Measurements from ENCODE around the gene HOXC6. TPM values are rescaled to one million over a fixed set of nuclear protein-coding genes. Genes with fewer than 3 reads are reported as not detected.

HOXC6 gene
- total RNA-seq: 0.86 and 2.5 TPM in 2 replicates

DNA sequence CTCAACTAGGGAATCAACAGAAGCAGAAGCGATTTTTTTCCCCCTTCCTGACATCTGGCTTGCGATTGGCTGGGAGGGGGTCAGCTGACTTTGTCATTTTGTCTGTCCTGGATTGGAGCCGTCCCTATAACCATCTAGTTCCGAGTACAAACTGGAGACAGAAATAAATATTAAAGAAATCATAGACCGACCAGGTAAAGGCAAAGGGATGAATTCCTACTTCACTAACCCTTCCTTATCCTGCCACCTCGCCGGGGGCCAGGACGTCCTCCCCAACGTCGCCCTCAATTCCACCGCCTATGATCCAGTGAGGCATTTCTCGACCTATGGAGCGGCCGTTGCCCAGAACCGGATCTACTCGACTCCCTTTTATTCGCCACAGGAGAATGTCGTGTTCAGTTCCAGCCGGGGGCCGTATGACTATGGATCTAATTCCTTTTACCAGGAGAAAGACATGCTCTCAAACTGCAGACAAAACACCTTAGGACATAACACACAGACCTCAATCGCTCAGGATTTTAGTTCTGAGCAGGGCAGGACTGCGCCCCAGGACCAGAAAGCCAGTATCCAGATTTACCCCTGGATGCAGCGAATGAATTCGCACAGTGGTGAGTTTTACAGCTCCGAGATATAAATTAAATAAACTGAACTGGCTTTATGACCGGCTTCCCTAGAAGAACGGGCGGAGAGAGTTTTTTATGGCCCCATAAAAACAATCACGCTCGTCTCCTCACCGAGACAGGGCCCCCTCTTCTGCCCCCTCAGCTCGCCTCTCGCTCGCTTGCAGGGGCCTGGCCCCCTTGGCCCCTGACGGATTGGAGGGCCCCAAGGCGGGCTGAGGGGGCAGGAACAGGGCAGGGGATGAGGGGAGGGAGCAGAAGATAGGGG is at the start of gene HOXC6:
Gene HOXC6 (plus strand): TSS at position 127 of the 888 bp plus-strand sequence. CDS start 82 bp downstream, at position 209.

DNA sequence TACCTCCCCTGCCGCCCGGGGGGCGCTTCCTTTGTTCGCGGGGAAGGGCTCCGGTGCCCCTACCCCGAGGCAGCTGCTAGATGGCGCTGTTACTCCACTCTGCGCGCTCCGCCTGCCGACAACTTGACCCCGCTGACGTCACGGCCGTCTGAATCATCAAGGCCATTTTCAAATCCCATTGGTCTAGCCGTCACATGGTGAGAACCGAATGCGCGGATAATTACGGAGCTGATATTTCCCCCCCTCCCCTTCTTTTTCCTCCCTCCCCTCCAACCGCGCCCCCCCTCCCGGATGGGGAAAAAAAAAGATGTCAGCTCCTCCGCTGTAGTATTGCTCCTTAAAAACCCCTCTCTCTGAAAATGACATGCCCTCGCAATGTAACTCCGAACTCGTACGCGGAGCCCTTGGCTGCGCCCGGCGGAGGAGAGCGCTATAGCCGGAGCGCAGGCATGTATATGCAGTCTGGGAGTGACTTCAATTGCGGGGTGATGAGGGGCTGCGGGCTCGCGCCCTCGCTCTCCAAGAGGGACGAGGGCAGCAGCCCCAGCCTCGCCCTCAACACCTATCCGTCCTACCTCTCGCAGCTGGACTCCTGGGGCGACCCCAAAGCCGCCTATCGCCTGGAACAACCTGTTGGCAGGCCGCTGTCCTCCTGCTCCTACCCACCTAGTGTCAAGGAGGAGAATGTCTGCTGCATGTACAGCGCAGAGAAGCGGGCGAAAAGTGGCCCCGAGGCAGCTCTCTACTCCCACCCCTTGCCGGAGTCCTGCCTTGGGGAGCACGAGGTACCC is 43.1 kb upstream of the HOXC6 start, which contains the start of gene HOXC10:
Gene HOXC10 (plus strand): TSS at position 246 of the 791 bp plus-strand sequence. CDS start 114 bp downstream, at position 360.

DNA sequence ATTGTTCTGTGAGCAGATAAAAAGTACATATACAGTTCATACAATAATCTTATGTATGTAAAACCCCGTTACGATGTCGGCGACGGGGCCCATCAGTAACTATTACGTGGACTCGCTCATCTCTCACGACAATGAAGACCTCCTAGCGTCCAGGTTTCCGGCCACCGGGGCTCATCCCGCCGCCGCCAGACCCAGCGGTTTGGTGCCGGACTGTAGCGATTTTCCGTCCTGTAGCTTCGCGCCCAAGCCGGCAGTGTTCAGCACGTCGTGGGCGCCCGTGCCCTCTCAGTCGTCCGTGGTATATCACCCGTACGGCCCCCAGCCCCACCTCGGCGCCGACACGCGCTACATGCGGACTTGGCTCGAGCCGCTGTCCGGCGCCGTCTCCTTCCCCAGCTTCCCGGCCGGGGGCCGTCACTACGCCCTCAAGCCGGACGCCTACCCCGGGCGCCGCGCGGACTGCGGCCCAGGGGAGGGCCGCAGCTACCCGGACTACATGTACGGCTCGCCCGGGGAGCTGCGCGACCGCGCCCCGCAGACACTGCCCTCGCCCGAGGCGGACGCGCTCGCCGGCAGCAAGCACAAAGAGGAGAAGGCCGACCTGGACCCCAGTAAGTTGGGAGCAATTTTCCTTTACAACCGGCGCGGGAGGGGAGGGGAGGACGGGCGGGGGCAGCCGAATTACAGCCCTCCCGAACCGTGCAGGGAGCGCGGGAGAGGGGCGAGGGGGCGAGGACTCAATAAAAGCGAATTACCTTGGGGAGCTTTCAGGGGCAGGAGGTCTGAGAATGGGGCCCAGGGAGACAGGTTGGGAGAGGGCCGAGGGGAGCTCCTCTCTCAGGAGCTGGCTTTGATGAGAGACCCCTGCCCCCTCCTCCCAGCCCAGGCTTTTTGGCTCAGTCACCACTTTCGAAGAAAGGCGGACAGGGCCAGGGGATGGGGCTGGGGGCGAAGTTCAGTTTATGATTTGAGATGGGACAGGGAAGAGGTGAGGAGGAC is 27.8 kb upstream of the HOXC6 start, which contains the start of gene HOXC9:
Gene HOXC9 (plus strand): TSS at position 46 of the 999 bp plus-strand sequence. CDS start 28 bp downstream, at position 74.

DNA sequence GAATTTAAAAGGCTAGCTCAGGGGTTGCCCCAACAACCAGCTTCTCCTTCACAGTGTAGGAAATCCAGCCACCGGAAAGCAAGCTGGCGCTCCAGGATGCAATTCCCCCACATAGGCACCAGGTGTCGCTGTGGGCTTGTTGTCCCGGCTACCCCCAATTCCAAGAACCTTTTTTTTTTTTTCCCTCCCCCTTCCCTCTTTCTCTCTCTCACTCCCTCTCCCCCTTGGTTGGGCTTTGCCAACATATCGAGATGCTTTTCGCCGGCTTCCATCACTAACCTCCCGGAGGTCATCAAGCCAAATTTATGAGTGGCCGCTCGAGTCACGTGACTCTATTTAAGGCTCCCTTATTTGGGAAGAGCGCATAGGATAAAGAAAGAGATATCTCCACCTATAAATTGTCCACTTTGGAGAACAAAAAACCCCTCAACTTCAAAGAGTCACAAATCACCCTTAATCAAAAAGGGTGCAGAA is 4.4 kb downstream of the HOXC6 start, which contains the start of gene HOXC5:
Gene HOXC5 (plus strand): TSS at position 424 of the 474 bp plus-strand sequence. CDS start 73 bp downstream, outside the sequence.

DNA sequence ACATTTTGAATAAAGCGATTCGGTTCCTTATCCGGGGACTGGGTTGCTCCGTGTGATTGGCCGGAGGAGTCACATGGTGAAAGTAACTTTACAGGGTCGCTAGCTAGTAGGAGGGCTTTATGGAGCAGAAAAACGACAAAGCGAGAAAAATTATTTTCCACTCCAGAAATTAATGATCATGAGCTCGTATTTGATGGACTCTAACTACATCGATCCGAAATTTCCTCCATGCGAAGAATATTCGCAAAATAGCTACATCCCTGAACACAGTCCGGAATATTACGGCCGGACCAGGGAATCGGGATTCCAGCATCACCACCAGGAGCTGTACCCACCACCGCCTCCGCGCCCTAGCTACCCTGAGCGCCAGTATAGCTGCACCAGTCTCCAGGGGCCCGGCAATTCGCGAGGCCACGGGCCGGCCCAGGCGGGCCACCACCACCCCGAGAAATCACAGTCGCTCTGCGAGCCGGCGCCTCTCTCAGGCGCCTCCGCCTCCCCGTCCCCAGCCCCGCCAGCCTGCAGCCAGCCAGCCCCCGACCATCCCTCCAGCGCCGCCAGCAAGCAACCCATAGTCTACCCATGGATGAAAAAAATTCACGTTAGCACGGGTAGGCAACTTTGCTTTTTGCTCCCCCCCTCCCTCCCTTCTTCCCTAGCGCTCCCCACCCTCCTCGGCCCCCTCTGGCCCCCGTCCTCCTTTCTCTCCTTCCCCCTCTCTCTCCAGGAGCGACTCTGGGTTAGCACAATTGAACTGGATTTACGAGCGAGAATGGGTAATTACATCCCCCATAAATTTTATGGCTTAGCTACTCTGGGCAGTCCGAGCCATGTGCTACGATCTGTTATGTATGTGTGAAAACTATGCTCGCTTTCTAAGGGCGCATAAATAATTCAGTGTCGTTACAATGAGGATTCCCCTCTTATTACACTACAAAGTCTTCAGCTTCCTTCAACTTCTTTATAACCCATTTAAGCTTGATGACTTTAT is 25.8 kb downstream of the HOXC6 start, which contains the start of gene HOXC4:
Gene HOXC4 (plus strand): TSS at position 85 of the 991 bp plus-strand sequence. CDS start 88 bp downstream, at position 173.

Other genes with a start within 250 kb of the HOXC6 start
- gene HOXC13, start 89.6 kb upstream of the HOXC6 start, total RNA-seq: not detected in 2 replicates
- gene HOXC12, start 73.5 kb upstream of the HOXC6 start, total RNA-seq: not detected in 2 replicates
- 1.2 and 3.2 TPM in 2 replicates for gene HOXC11, start 55.3 kb upstream of the HOXC6 start, total RNA-seq
- 1.4 TPM in 2 replicates for gene HOTAIR, start 53.5 kb upstream of the HOXC6 start, total RNA-seq
- gene HOXC10, start 43.3 kb upstream of the HOXC6 start, total RNA-seq: not detected in 2 replicates
- gene HOXC9, start 28.3 kb upstream of the HOXC6 start, total RNA-seq: 2.0 and 7.6 TPM in 2 replicates
- 0.18 TPM in 1 of 2 replicates, not detected in the other for gene HOXC8, start 19.5 kb upstream of the HOXC6 start, total RNA-seq
- not detected in 2 replicates for gene HOXC5, start 4.6 kb downstream of the HOXC6 start, total RNA-seq
- 0.58 TPM in 1 of 2 replicates, not detected in the other for gene HOXC4, start 25.4 kb downstream of the HOXC6 start, total RNA-seq
- 55.6 and 57.4 TPM in 2 replicates for gene SMUG1, start 160.5 kb downstream of the HOXC6 start, total RNA-seq